GM12891 (cell line): ENCODE measurements around the gene TTLL5.

Source experiments
- PAX5 ChIP-seq: IDR thresholded peaks from 2 replicates; pipeline ENCODE4 v1.6.1; 2011; ENCODE audit warnings: low read length, moderate library complexity, mild to moderate bottlenecking; ENCODE audit not compliant: insufficient read depth, severe bottlenecking
- POLR2A ChIP-seq: IDR thresholded peaks from 2 replicates; pipeline ENCODE4 v1.6.1; 2011; ENCODE audit warnings: low read depth, low read length, control low read depth
- POLR2AphosphoS5 ChIP-seq: IDR thresholded peaks from 2 replicates; pipeline ENCODE4 v1.6.1; 2011; ENCODE audit warnings: low read depth, low read length, control low read depth
- SPI1 ChIP-seq: IDR thresholded peaks from 2 replicates; pipeline ENCODE4 v1.6.1; 2011; ENCODE audit warnings: low read depth, low read length, control low read depth

DNA sequence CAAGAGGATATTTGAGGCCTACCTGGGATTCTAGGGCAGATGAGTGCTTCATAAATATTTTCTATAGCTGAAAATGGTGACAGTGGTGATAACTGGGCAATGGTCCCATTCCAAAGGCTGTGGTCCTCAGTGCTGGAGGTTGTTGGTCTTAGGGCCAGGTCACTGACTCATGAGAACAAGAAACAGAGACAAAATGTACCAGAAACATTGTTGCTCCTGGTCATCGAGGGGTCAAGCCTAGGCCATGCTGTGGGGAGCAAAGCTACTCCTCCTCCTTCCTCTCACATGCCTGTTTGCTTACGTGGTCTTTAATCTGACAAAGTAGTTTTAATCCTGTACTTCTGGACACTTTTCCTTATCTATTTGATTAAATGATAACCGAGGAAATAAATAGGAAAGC lies 34.2 kb upstream of the TTLL5 start:
- TF ChIP-seq POLR2AphosphoS5 (no peak), PAX5 (no peak), POLR2A (no peak), SPI1 (no peak)
